DOHH2 (cell line): ENCODE measurements around the gene EYA2.
"Not testable (repeated sequence)": the region's sequence is repeated elsewhere in the genome, so short reads cannot be mapped to it uniquely, and the experiment has no call there.

Source experiments
- H3F3A ChIP-seq: fragments of 200-600 bp; sonication (generic), shearing (Covaris generic); 2 replicates; pipeline ENCODE4 v1.6.0; 2016; ENCODE audit warnings: antibody characterized with exemption, mild to moderate bottlenecking; ENCODE audit not compliant: control insufficient read depth, insufficient read depth
- H3K27ac ChIP-seq: fragments of 200-600 bp; sonication (generic); 2 replicates; pipeline ENCODE4 v1.5.1; 2014; ENCODE audit warnings: low read depth, mild to moderate bottlenecking, low read length, moderate library complexity
- H3K27me3 ChIP-seq: fragments of 200-600 bp; sonication (generic); 2 replicates; pipeline ENCODE4 v1.6.1; 2014; ENCODE audit warnings: mild to moderate bottlenecking, low read length, mixed read lengths; ENCODE audit not compliant: control insufficient read depth
- H3K36me3 ChIP-seq: fragments of 200-600 bp; sonication (generic); 2 replicates; pipeline ENCODE4 v1.6.1; 2014; ENCODE audit warnings: mild to moderate bottlenecking, low read length, moderate library complexity, mixed read lengths; ENCODE audit not compliant: control insufficient read depth
- H3K4me1 ChIP-seq: fragments of 200-600 bp; sonication (generic); 2 replicates; pipeline ENCODE4 v1.6.1; 2014; ENCODE audit warnings: mild to moderate bottlenecking, low read length, mixed read lengths; ENCODE audit not compliant: control insufficient read depth
- H3K4me2 ChIP-seq: fragments of 200-600 bp; sonication (generic); 2 replicates; pipeline ENCODE4 v1.6.0; 2014; ENCODE audit warnings: mild to moderate bottlenecking, low read length, moderate library complexity
- H3K4me3 ChIP-seq: fragments of 200-600 bp; sonication (generic); 2 replicates; pipeline ENCODE4 v1.5.1; 2014; ENCODE audit warnings: mild to moderate bottlenecking, low read length, mixed read lengths
- H3K79me2 ChIP-seq: fragments of 200-600 bp; sonication (generic); 2 replicates; pipeline ENCODE4 v1.6.1; 2014; ENCODE audit warnings: mild to moderate bottlenecking, low read length, mixed read lengths; ENCODE audit not compliant: control insufficient read depth
- H3K9me2 ChIP-seq: fragments of 200-600 bp; sonication (generic); replicated peaks from 2 replicates; pipeline ENCODE4 v1.6.1; 2014; ENCODE audit warnings: mild to moderate bottlenecking, low read length, mixed read lengths; ENCODE audit not compliant: control insufficient read depth
- H3K9me3 ChIP-seq: fragments of 200-600 bp; sonication (generic); 2 replicates; pipeline ENCODE4 v1.6.1; 2014; ENCODE audit warnings: antibody characterized with exemption, low read length, mixed read lengths; ENCODE audit not compliant: control insufficient read depth, insufficient read depth
- H4K20me1 ChIP-seq: fragments of 200-600 bp; sonication (generic); 2 replicates; pipeline ENCODE4 v1.6.0; 2014; ENCODE audit warnings: low read depth, mild to moderate bottlenecking, antibody characterized with exemption, low read length, moderate library complexity; ENCODE audit not compliant: control insufficient read depth, insufficient read depth
- EZH2phosphoT487 ChIP-seq: fragments of 200-600 bp; sonication (generic); IDR thresholded peaks from 2 replicates; pipeline ENCODE4 v1.6.1; 2017; ENCODE audit warnings: borderline replicate concordance, mild to moderate bottlenecking, antibody characterized with exemption, low read length, moderate library complexity, mixed read lengths
- TF ChIP-seq, protein P1 (sequence below): fragments of 200-600 bp; sonication (generic); IDR thresholded peaks from one replicate; pipeline ENCODE4 v1.5.1; 2014; ENCODE audit warnings: antibody characterized with exemption, mild to moderate bottlenecking, low read depth, low read length; ENCODE audit not compliant: poor library complexity, severe bottlenecking

EYA2 gene

GRCh38 chr20:46929902-46930301, 35.3 kb downstream of the EYA2 start:
- no peaks in the 10 kb centered on the region for H3K4me1 ChIP-seq
- no peak overlapping the region for H3K4me3 ChIP-seq
- no peak overlapping the region for H3K4me2 ChIP-seq
- no peaks in the 10 kb centered on the region for H3K27me3 ChIP-seq
- H3K36me3 ChIP-seq: no peaks in the 10 kb centered on the region
- H3K9me3 ChIP-seq: no peaks in the 10 kb centered on the region
- H3K9me2 ChIP-seq: no peaks in the 10 kb centered on the region
- TF ChIP-seq EZH2phosphoT487: no peak
- no peak overlapping the region for H3K27ac ChIP-seq
- H4K20me1 ChIP-seq: no peaks in the 10 kb centered on the region
- no peaks in the 10 kb centered on the region for H3K79me2 ChIP-seq
- H3F3A ChIP-seq: no peaks in the 10 kb centered on the region

- no peaks in the 10 kb centered on the region for H3K4me1 ChIP-seq
- no peak overlapping the region for H3K4me3 ChIP-seq
- no peaks in the 10 kb centered on the region for H3K9me2 ChIP-seq
- H3K27me3 ChIP-seq: no peaks in the 10 kb centered on the region
- H3K27ac ChIP-seq: no peak overlapping the region
- H3K36me3 ChIP-seq: no peaks in the 10 kb centered on the region
- H3K4me2 ChIP-seq: no peak overlapping the region
- no peaks in the 10 kb centered on the region for H3F3A ChIP-seq
- no peaks in the 10 kb centered on the region for H3K79me2 ChIP-seq
- no peaks in the 10 kb centered on the region for H3K9me3 ChIP-seq
- no peaks in the 10 kb centered on the region for H4K20me1 ChIP-seq
- TF ChIP-seq EZH2phosphoT487: no peak
- TF ChIP-seq, protein P1, sequence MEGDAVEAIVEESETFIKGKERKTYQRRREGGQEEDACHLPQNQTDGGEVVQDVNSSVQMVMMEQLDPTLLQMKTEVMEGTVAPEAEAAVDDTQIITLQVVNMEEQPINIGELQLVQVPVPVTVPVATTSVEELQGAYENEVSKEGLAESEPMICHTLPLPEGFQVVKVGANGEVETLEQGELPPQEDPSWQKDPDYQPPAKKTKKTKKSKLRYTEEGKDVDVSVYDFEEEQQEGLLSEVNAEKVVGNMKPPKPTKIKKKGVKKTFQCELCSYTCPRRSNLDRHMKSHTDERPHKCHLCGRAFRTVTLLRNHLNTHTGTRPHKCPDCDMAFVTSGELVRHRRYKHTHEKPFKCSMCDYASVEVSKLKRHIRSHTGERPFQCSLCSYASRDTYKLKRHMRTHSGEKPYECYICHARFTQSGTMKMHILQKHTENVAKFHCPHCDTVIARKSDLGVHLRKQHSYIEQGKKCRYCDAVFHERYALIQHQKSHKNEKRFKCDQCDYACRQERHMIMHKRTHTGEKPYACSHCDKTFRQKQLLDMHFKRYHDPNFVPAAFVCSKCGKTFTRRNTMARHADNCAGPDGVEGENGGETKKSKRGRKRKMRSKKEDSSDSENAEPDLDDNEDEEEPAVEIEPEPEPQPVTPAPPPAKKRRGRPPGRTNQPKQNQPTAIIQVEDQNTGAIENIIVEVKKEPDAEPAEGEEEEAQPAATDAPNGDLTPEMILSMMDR: no peak
Observed at GRCh38 chr20:46930640-46931339, 36.1 kb downstream of the EYA2 start.

DNA sequence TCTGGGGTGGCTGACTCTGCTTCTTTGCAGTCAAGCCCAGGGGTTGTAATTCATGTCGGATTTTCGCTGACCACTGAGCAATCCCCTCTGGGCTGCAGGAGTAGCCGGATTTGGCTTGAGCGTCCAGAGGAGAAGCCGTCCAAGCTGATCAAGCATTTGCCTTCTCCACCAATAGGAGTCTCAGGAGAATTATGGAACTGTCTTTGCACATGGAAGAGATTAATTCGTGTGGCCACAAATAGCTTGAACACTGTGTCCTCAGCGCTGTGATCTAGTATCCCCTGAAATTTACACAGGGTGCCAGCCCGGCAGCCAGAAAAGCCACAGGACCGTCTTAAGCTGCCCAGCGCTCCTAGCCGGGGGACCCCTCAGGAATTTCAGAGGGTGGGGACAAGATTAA, 37.1 kb downstream of the EYA2 start:
- Histone ChIP-seq H4K20me1 (no peaks in the 10 kb centered on the region), H3F3A (no peaks in the 10 kb centered on the region), H3K4me3 (no peak overlapping the region), H3K9me2 (no peaks in the 10 kb centered on the region), H3K27me3 (no peaks in the 10 kb centered on the region), H3K36me3 (no peaks in the 10 kb centered on the region), H3K9me3 (no peaks in the 10 kb centered on the region), H3K4me2 (no peak overlapping the region), H3K79me2 (no peaks in the 10 kb centered on the region), H3K4me1 (no peaks in the 10 kb centered on the region), H3K27ac (no peak overlapping the region)
- TF ChIP-seq, protein P1: no peak
- no peak for TF ChIP-seq EZH2phosphoT487

DNA sequence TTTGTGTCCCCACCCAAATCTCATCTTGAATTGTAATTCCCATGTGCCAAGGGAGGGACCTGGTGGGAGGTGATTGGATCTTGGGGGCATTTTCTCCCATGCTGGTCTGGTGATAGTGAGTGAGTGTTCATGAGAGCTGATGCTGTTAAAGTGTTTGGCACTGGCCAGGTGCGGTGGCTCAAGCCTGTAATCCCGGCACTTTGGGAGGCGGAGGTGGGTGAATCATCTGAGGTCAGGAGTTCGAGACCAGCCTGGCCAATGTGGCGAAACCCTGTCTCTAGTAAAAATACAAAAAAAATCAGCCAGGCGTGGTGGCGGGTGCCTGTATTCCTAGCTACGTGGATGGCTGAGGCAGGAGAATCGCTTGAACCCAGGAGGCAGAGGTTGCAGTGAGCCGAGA, 37.8 kb downstream of the EYA2 start:
- H3K27me3 ChIP-seq: not testable (repeated sequence)

More for the DNA sequence above, 37.8 kb downstream of the EYA2 start:
- H3K4me2 ChIP-seq, H3K36me3 ChIP-seq, H3K9me3 ChIP-seq, H3K27ac ChIP-seq, H3K4me1 ChIP-seq, H3K4me3 ChIP-seq, H3K9me2 ChIP-seq, H4K20me1 ChIP-seq, H3F3A ChIP-seq, H3K79me2 ChIP-seq: not testable (repeated sequence)
